ENCODE data around the gene ZMYND12.

Gene ZMYND12

GRCh38 chr1:42424201-42424600 lies 31.6 kb downstream of the ZMYND12 start:
- no peak overlapping the region for H3K27ac ChIP-seq (ENCODE audit: low read depth in 2 of 2, low read length in 2 of 2)
- no peak overlapping the region for H3K9ac ChIP-seq (ENCODE audit: low read depth in 1 of 2, low read length in 2 of 2)
- H3K4me1 ChIP-seq (ENCODE audit: control insufficient read depth in 2 of 2, insufficient read depth in 2 of 2, low read length in 2 of 2) = no peaks in the 10 kb centered on the region
- H3K9me3 ChIP-seq (ENCODE audit: control insufficient read depth in 2 of 2, low read length in 2 of 2) = no peaks in the 10 kb centered on the region
- no peak overlapping the region for H3K4me3 ChIP-seq (ENCODE audit: low read length in 2 of 2)
- no peaks in the 10 kb centered on the region for H3K27me3 ChIP-seq (ENCODE audit: control insufficient read depth in 2 of 2, insufficient read depth in 2 of 2, low read length in 2 of 2)
- no peaks in the 10 kb centered on the region for H3K36me3 ChIP-seq (ENCODE audit: control insufficient read depth in 2 of 2, insufficient read depth in 2 of 2, low read length in 2 of 2)

GRCh38 chr1:42423681-42424080 lies 32.1 kb downstream of the ZMYND12 start:
- no peaks in the 10 kb centered on the region for H3K9me3 ChIP-seq (ENCODE audit: control insufficient read depth in 2 of 2, low read length in 2 of 2)
- no peak overlapping the region for H3K27ac ChIP-seq (ENCODE audit: low read depth in 2 of 2, low read length in 2 of 2)
- no peaks in the 10 kb centered on the region for H3K36me3 ChIP-seq (ENCODE audit: control insufficient read depth in 2 of 2, insufficient read depth in 2 of 2, low read length in 2 of 2)
- H3K4me3 ChIP-seq (ENCODE audit: low read length in 2 of 2) = no peak overlapping the region
- H3K27me3 ChIP-seq (ENCODE audit: control insufficient read depth in 2 of 2, insufficient read depth in 2 of 2, low read length in 2 of 2) = no peaks in the 10 kb centered on the region
- H3K4me1 ChIP-seq (ENCODE audit: control insufficient read depth in 2 of 2, insufficient read depth in 2 of 2, low read length in 2 of 2) = no peaks in the 10 kb centered on the region
- no peak overlapping the region for H3K9ac ChIP-seq (ENCODE audit: low read depth in 1 of 2, low read length in 2 of 2)

GRCh38 chr1:42422737-42423136 lies 33.1 kb downstream of the ZMYND12 start:
- H3K27me3 ChIP-seq (ENCODE audit: control insufficient read depth in 2 of 2, insufficient read depth in 2 of 2, low read length in 2 of 2) = no peaks in the 10 kb centered on the region
- no peak overlapping the region for H3K27ac ChIP-seq (ENCODE audit: low read depth in 2 of 2, low read length in 2 of 2)
- H3K4me1 ChIP-seq (ENCODE audit: control insufficient read depth in 2 of 2, insufficient read depth in 2 of 2, low read length in 2 of 2) = no peaks in the 10 kb centered on the region
- H3K9me3 ChIP-seq (ENCODE audit: control insufficient read depth in 2 of 2, low read length in 2 of 2) = no peaks in the 10 kb centered on the region
- H3K4me3 ChIP-seq (ENCODE audit: low read length in 2 of 2) = no peak overlapping the region
- H3K9ac ChIP-seq (ENCODE audit: low read depth in 1 of 2, low read length in 2 of 2) = peak overlapping the region in 1 of 2 donors; percentile 8
- H3K36me3 ChIP-seq (ENCODE audit: control insufficient read depth in 2 of 2, insufficient read depth in 2 of 2, low read length in 2 of 2) = no peaks in the 10 kb centered on the region

GRCh38 chr1:42420911-42421585 lies 34.8 kb downstream of the ZMYND12 start:
- Histone ChIP-seq H3K9ac (ENCODE audit: low read depth in 1 of 2, low read length in 2 of 2) (no peak overlapping the region), H3K36me3 (ENCODE audit: control insufficient read depth in 2 of 2, insufficient read depth in 2 of 2, low read length in 2 of 2) (no peaks in the 10 kb centered on the region), H3K27me3 (ENCODE audit: control insufficient read depth in 2 of 2, insufficient read depth in 2 of 2, low read length in 2 of 2) (no peaks in the 10 kb centered on the region), H3K27ac (ENCODE audit: low read depth in 2 of 2, low read length in 2 of 2) (no peak overlapping the region), H3K4me1 (ENCODE audit: control insufficient read depth in 2 of 2, insufficient read depth in 2 of 2, low read length in 2 of 2) (no peaks in the 10 kb centered on the region), H3K9me3 (ENCODE audit: control insufficient read depth in 2 of 2, low read length in 2 of 2) (no peaks in the 10 kb centered on the region), H3K4me3 (ENCODE audit: low read length in 2 of 2) (no peak overlapping the region)

GRCh38 chr1:42420121-42420520 lies 35.7 kb downstream of the ZMYND12 start:
- Histone ChIP-seq H3K4me1 (ENCODE audit: control insufficient read depth in 2 of 2, insufficient read depth in 2 of 2, low read length in 2 of 2) (no peaks in the 10 kb centered on the region), H3K4me3 (ENCODE audit: low read length in 2 of 2) (no peak overlapping the region), H3K9me3 (ENCODE audit: control insufficient read depth in 2 of 2, low read length in 2 of 2) (no peaks in the 10 kb centered on the region), H3K9ac (ENCODE audit: low read depth in 1 of 2, low read length in 2 of 2) (no peak overlapping the region), H3K36me3 (ENCODE audit: control insufficient read depth in 2 of 2, insufficient read depth in 2 of 2, low read length in 2 of 2) (peaks cover 0 to 4% of the 10 kb centered on the region in 2 donors), H3K27ac (ENCODE audit: low read depth in 2 of 2, low read length in 2 of 2) (no peak overlapping the region), H3K27me3 (ENCODE audit: control insufficient read depth in 2 of 2, insufficient read depth in 2 of 2, low read length in 2 of 2) (no peaks in the 10 kb centered on the region)

- Histone ChIP-seq H3K27ac (ENCODE audit: low read depth in 2 of 2, low read length in 2 of 2) (no peak overlapping the region), H3K4me3 (ENCODE audit: low read length in 2 of 2) (no peak overlapping the region), H3K27me3 (ENCODE audit: control insufficient read depth in 2 of 2, insufficient read depth in 2 of 2, low read length in 2 of 2) (no peaks in the 10 kb centered on the region), H3K9me3 (ENCODE audit: control insufficient read depth in 2 of 2, low read length in 2 of 2) (no peaks in the 10 kb centered on the region), H3K36me3 (ENCODE audit: control insufficient read depth in 2 of 2, insufficient read depth in 2 of 2, low read length in 2 of 2) (peaks cover 4 to 8% of the 10 kb centered on the region in 2 donors), H3K4me1 (ENCODE audit: control insufficient read depth in 2 of 2, insufficient read depth in 2 of 2, low read length in 2 of 2) (no peaks in the 10 kb centered on the region), H3K9ac (ENCODE audit: low read depth in 1 of 2, low read length in 2 of 2) (no peak overlapping the region)
Observed at GRCh38 chr1:42419126-42419821, 36.5 kb downstream of the ZMYND12 start.

GRCh38 chr1:42418516-42418915 lies 37.3 kb downstream of the ZMYND12 start:
- Histone ChIP-seq H3K4me1 (ENCODE audit: control insufficient read depth in 2 of 2, insufficient read depth in 2 of 2, low read length in 2 of 2) (no peaks in the 10 kb centered on the region), H3K27ac (ENCODE audit: low read depth in 2 of 2, low read length in 2 of 2) (no peak overlapping the region), H3K4me3 (ENCODE audit: low read length in 2 of 2) (no peak overlapping the region), H3K27me3 (ENCODE audit: control insufficient read depth in 2 of 2, insufficient read depth in 2 of 2, low read length in 2 of 2) (no peaks in the 10 kb centered on the region), H3K9me3 (ENCODE audit: control insufficient read depth in 2 of 2, low read length in 2 of 2) (no peaks in the 10 kb centered on the region), H3K36me3 (ENCODE audit: control insufficient read depth in 2 of 2, insufficient read depth in 2 of 2, low read length in 2 of 2) (peaks cover 5 to 9% of the 10 kb centered on the region in 2 donors), H3K9ac (ENCODE audit: low read depth in 1 of 2, low read length in 2 of 2) (no peak overlapping the region)

GRCh38 chr1:42417166-42417565 lies 38.7 kb downstream of the ZMYND12 start:
- Histone ChIP-seq H3K4me1 (ENCODE audit: control insufficient read depth in 2 of 2, insufficient read depth in 2 of 2, low read length in 2 of 2) (no peaks in the 10 kb centered on the region), H3K9me3 (ENCODE audit: control insufficient read depth in 2 of 2, low read length in 2 of 2) (no peaks in the 10 kb centered on the region), H3K27me3 (ENCODE audit: control insufficient read depth in 2 of 2, insufficient read depth in 2 of 2, low read length in 2 of 2) (no peaks in the 10 kb centered on the region), H3K9ac (ENCODE audit: low read depth in 1 of 2, low read length in 2 of 2) (no peak overlapping the region), H3K36me3 (ENCODE audit: control insufficient read depth in 2 of 2, insufficient read depth in 2 of 2, low read length in 2 of 2) (peaks cover 5 to 9% of the 10 kb centered on the region in 2 donors), H3K4me3 (ENCODE audit: low read length in 2 of 2) (no peak overlapping the region), H3K27ac (ENCODE audit: low read depth in 2 of 2, low read length in 2 of 2) (no peak overlapping the region)

- Histone ChIP-seq H3K36me3 (ENCODE audit: control insufficient read depth in 2 of 2, insufficient read depth in 2 of 2, low read length in 2 of 2) (peaks cover 5 to 9% of the 10 kb centered on the region in 2 donors), H3K27ac (ENCODE audit: low read depth in 2 of 2, low read length in 2 of 2) (no peak overlapping the region), H3K27me3 (ENCODE audit: control insufficient read depth in 2 of 2, insufficient read depth in 2 of 2, low read length in 2 of 2) (no peaks in the 10 kb centered on the region), H3K4me1 (ENCODE audit: control insufficient read depth in 2 of 2, insufficient read depth in 2 of 2, low read length in 2 of 2) (no peaks in the 10 kb centered on the region), H3K4me3 (ENCODE audit: low read length in 2 of 2) (no peak overlapping the region), H3K9ac (ENCODE audit: low read depth in 1 of 2, low read length in 2 of 2) (no peak overlapping the region), H3K9me3 (ENCODE audit: control insufficient read depth in 2 of 2, low read length in 2 of 2) (no peaks in the 10 kb centered on the region)
Observed at GRCh38 chr1:42414551-42415496, 41.0 kb downstream of the ZMYND12 start.
